NCI-H2171 treated with DMSO at 0.1 percent for 48 hours (cell line): ENCODE results near the gene GALNT17.

ENCODE experiments used
- DNase-seq: peaks from one replicate; lab custom pipeline; 2025; lab: John Stamatoyannopoulos, UW

GALNT17 gene

GRCh38 chr7:71507680-71508602 is 376.0 kb downstream of the GALNT17 start:
- no peak for DNase-seq

DNA sequence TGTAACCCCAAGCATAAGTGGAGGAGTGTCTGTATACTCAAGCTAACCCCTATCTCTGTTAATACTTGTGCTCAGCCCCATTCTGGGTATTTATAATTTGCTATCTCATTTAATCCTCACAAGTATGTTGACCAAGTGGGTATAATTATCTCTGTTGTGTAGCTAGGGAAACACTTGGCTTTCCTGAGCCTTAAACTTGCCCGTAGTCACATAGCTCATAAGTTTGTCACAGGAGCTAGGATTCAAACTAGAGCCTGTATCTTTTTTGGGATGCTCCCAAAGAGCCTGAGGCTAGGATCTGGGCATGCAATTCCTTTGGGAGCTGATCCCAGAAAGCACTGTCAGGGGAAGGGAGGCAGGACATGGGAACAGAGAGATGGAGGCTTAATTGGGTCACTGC is 377.4 kb downstream of the GALNT17 start:
- DNase-seq = no peak

DNA sequence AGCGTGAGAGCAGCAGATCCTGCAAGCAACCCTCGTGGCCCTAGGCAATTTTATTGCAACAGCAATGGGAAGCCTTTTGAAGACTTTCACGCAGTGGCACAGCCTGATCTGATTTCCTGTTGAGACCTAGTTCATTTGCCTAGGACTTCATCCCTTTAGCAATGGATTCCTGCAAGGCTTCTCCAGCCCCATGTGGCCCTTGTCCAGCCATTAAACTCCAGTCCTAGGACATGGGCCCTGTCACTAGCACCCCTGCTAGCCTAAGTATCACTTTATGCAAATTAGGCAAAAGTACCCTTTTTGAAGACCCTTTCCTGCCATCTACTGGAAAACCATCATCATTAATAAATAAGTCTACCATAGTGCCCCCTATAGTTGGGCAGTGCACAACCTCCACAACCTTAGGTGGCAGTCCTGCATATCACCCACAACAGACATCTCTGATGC is 379.4 kb downstream of the GALNT17 start:
- peak; percentile 31 for DNase-seq

DNA sequence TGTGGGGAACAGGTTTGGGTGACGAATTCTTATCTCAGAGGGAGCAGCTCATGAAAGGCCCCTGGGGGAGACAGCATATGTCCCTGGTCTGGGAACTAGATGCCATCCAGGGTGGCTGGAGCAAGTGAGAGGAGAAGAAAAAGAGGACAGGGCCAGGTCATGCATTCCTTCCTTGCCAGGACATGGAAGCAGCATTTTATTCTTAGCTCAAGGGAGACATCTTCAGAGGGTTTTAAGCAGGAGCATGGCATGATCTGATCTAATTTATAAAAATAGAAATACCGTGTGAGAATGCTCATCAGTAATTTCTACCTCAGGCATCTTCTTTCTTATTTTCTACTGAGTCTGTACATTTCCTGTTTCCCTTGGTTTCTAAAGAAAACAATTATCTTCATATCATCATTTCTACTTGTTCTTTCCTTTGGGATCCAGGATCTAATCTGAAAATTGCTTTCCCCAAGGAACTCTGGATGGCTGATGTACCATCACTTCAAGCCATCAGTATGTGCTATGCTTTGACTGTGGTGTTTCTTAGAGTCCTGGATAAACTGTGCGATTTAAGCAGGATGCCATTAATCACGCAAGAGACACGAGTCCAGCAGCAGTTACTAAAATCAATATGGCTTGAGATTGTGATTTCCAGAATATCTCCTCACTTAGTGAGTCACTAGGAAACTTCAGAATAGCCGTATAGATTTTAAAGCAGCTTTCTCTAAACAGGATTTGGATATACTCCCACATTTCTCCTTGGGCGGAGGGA is 386.2 kb downstream of the GALNT17 start:
- no peak for DNase-seq

GRCh38 chr7:71518880-71519279 is 386.9 kb downstream of the GALNT17 start:
- no peak for DNase-seq

DNA sequence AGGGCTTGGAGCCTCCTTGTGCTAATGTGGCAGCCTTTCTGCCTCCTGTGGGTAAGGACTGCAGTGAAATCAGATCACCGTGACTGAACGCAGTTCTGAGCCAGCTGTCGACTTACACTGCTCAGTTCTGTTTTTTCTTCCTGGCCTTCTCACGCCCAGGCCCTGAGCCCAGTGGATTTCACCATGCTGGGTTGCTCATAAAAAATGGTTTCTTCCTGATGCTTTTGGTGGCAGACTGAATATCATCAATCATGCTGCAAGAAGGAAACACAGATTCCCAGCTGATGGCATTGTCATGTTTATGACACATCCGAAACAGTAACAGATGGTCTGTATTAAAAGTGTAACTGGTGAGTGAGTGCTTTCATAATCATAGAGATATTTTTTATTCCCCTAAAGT is 389.6 kb downstream of the GALNT17 start:
- DNase-seq = peak; percentile 98

DNA sequence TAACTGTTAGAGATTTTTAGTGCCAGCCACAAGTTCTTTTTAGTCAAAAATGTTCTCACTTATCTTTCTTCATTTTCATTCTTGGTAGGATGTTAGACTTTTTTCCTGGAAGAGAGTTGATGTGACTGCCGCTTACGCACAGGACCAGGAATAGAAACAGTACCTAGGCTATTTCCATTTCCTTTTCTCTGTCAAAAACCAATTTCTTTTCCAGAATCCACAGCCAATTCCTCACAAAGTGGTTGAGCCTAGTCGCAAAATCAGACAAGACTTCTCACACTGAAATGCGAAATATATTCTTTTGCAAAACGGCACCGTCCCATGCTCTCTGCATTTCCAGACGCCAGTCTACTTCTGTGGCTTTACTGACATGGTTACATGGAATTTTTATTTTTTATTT is 394.2 kb downstream of the GALNT17 start:
- DNase-seq = no peak

- no peak for DNase-seq
Observed at GRCh38 chr7:71527213-71527612, 395.3 kb downstream of the GALNT17 start.

DNA sequence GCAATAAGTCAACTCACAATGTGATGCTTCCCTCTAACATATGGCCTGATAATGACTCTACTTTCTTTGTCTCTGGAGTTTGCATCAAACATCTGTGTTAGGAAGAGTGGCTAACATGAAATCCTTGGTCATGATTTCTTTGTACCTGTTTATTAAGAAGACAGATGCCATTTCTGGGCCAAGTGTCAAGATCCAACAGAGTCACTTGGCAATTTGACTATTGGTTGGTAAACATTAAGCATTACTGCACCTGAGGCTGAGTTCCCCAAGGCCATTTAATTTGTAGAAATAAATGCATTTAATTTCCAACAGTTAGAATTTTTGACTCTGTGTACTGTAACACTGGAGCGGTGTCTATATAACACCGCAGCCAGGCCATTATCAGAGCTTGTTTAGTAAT is 403.7 kb downstream of the GALNT17 start:
- DNase-seq = peak; percentile 37

DNA sequence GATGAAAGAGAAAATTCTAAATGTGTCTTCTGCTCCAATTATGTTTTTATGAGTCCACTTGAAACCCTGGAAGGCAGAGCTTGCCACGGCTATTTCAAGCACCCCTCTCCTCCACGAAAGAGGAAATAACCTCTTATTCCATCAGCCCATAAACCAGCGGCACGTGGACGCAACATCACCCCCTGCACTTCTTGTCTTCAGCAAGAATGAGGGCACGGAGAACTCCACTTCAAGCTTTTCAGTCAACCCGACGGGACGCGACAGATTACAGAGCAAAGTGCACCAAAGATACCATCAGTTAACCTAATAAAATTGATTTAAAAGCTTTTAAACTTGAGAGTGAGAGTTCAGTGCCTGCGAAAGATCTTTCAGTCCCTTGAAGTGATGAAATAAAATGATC is 406.3 kb downstream of the GALNT17 start:
- DNase-seq = no peak

DNA sequence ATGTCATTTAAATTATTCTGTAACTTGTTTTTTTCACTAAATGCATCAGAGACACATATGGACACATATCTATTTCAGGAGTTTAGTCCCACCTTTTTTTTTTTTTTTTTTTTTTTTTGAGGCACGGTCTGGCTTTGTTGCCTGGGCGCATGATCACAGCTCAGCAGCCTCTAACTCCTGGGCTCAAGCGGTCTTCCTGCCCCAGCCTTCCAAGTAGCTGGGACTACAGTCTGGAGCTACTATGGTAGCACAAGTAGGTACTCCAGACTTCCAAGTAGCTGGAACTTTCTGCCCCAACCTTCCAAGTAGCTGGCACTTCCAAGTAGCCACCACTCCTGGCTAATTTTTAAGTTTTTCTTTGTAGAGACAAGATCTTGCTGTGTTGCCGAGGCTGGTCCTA is 407.7 kb downstream of the GALNT17 start:
- DNase-seq = no peak

DNA sequence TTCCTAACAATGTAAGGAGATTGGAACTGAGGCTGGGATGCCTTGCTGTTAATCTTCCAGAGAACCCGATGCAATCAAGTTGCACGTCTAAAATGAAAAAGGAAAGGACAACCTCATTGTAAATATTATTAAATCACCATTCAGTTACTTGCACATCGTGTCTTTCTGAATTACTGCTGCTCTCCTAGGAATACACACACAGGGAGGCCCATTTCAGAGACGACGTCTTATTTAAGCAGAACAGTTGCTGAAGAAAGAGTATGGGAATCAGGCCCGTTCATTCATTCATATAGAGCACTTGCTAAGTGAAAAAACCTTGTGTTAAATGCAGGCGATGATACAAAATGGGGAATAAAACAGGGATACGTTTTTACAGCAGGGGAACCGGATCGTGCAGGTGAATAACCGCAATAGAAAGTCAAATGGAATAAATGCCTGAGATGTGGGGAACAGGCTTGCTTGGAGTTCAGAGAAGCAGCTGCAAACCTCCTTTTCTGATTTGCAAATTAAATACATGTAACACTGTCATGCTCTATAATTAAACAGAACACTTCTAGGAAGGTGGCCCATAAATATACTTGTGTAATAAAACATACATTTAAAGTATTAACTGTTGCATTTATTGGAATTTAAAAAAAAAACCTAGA is 409.9 kb downstream of the GALNT17 start:
- DNase-seq = no peak

GRCh38 chr7:71543396-71543795 is 411.5 kb downstream of the GALNT17 start:
- no peak for DNase-seq

DNA sequence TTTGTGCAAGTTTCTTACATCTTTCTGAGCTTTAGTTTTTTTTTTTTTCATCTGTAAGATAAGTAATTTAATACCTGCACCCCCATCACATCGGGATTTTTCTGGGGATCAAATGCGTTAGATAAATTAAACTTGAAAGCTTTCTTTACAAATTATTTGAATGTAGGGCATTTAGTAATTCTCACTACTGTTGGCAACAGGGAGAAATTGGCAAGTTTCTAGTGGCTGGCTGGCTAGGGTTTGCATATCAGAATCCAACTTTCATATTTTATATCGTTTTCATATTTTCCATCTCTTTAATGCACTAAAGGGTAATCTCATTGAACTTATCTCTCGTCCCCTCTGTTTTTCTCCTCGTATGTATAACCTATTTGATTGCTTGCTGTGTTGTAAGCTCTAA is 412.9 kb downstream of the GALNT17 start:
- no peak for DNase-seq

DNA sequence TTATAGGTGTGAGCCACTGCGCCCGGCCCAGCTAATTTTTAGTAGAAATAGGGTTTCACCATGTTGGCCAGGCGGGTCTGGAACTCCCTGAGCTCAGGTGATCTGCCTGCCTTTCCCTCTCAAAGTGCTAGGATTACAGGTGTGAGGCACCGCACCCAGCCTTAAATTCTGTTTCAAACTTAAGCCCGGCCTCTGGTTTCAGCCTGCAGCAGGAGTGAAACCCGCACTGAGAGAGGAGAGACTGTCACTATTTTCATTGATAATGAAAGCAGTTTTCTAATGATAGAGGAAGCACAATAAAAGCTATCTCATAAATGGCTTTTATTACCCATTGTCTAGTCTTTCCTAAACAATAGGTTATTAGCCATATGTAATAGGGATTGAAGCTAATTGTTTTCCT is 415.5 kb downstream of the GALNT17 start:
- DNase-seq = no peak

- DNase-seq = no peak
Observed at GRCh38 chr7:71548746-71549145, 416.8 kb downstream of the GALNT17 start.

GRCh38 chr7:71553306-71553705 is 421.4 kb downstream of the GALNT17 start:
- no peak for DNase-seq

DNA sequence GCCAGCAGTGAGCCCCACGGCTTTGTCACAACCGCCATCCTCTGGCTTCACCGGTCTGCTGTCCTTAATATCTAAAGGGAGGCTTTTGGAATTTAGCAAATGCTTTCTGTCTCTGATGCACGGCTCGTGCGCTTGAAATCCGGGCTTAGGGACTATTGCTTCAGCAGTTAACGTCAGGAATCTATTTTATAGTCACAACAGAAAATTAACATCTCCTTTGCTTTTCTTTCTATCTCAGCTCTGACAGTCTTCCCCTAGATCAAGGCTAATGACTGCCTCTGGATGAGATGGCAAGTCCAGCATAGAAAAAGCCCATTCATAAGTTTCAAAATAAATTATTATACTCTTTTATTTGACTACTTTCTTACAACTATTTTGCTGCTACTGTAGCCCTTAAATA is 423.8 kb downstream of the GALNT17 start:
- DNase-seq = no peak

- no peak for DNase-seq
Observed at GRCh38 chr7:71558806-71559613, 427.1 kb downstream of the GALNT17 start.

GRCh38 chr7:71560354-71560995 is 428.5 kb downstream of the GALNT17 start:
- DNase-seq = no peak

- DNase-seq = peak; percentile 78
Observed at GRCh38 chr7:71563276-71563675, 431.3 kb downstream of the GALNT17 start.
